NCI-H1694 (cell line): ENCODE results near the gene SULT6B1.

Source experiments
- DNase-seq: peaks from one replicate; lab custom pipeline; 2025; lab: John Stamatoyannopoulos, UW

The SULT6B1 gene

DNA sequence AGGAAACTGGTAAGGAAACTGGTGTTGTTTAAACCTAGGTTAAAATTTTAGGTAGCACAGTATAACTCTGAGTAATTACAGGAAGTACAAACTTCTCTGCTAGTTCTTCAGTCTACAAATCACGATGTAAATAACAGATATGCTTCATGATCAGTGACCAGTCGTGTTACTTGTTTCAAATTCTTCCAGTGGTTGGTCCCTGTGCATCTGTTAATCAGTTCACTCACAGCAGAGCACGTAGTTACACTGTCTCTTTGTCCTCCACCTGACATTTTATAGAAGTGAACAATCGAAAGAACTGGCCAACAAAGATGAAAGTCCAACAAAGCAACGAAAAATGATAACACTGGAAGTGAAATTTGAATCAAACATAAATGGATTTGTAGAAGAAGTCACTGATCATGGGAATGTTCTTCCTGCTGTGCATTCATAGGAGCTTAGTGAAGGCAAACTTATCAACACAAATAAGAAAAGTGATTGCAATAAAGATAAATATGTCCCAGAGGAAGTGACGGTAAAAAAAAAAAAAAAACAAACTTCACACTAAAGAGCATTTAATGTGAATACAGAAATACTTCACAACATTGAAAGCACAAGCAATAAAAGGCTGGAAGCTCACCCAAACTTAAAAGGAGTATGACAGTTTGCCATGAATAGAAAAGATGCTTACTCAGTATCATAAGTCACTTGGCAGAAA lies 38.7 kb downstream of the SULT6B1 start:
- DNase-seq, result no peak

DNA sequence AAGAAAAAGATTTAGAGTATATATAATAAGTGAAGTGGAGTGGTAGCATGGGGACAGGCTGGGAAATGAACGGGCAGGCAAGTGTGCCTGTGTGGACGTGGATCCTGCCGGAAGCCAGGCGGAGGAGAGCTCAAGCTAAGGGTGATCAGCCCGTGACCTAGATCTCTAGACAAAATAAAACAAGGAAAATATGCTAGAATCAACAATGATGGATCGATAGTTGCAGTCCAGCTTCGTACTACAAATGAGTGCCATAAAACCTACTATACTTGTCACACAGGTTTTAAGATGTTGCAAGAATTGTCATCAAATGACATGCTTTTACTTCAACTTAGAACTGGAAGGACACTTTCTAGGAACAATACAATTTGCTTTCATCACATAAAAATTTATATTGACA lies 40.1 kb downstream of the SULT6B1 start:
- DNase-seq, result no peak

DNA sequence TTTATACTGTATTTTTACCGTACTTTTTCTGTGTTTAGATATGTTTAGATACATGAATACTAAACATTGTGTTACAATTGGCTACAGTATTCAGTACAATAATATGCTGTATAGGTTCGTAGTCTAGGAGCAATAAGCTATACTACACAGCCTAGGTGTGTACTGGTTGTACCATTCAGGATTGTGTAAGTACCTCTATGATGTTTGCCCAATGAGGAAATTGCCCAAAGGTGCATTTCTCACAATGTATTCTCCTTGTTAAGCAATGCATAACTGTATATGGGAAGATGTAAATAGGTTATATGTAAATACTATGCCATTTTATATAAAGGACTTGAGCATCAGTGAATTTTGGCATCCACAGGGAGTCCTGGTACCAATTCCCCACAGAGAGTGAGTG lies 42.4 kb downstream of the SULT6B1 start:
- no peak for DNase-seq

DNA sequence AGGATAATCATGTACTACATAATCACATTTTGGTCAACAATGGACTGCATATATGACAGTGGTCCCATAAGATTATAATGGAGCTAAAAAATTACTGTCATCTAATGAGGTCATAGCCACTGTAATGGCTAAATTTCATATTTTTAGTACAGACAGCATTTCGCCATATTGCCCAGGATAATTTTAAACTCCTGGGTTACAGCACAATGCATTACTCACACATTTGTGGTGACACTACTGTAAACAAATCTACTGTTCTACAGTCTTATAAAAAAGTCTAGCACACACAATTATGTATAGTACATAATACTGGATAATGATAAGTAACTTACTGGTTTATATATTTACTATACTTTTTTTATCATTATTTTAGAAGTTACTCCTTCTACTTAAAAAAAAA lies 44.5 kb downstream of the SULT6B1 start:
- DNase-seq, result no peak

DNA sequence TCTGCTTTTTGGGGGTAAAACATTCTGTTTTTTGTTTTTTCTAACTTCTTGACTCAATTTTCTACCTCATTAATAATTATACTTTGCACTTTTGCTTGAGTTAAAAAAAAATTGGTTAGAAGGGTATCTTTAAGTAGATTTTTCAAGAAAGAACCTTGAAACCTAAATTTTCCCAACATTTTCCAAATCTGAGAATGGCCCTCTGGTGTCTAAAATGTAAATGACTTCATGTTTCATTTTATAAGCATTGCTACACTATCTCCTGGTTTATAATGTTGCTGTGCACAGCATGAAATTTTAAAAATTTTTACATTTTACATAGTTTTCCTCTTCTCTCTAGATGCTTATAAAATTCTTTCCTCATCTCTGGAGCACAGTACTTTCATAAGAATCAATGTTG lies 45.9 kb downstream of the SULT6B1 start:
- DNase-seq, result no peak

DNA sequence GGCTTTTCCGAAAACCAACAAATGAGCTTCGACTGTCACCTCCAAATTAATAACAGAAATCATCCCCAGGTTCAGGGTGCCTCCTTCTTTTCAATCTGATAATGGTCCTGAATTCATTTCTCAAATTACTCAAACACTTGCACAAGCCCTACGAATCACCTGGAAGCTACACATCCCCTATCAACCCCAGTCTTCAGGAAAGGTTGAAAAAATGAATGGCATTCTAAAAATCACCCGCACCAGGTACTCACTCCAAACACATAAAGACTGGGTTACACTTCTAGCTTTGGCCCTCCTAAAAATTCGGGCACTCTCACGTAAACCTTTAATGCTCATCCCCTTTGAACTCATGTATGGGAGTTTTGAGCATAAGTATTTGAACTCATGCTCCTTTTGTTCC lies 55.6 kb downstream of the SULT6B1 start:
- no peak for DNase-seq

DNA sequence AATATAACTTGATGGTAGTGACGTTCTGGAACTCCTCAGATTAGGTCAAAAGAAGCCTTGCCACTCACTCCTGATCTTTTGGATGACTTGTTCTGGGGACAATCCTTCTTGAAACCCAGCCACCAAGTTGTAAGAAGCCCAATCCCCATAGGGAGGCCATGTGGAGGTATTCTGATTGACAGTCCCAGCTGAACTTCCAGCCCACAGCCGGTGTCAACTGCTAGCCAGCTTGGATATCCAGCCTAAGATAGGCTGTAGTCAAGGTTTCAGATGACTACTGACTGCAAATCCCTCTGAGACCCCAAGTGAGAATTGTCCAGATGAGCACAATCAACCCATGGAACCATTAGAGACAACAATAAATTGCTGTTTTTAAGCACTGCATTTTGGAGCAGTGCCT lies 63.1 kb downstream of the SULT6B1 start:
- DNase-seq, result no peak

DNA sequence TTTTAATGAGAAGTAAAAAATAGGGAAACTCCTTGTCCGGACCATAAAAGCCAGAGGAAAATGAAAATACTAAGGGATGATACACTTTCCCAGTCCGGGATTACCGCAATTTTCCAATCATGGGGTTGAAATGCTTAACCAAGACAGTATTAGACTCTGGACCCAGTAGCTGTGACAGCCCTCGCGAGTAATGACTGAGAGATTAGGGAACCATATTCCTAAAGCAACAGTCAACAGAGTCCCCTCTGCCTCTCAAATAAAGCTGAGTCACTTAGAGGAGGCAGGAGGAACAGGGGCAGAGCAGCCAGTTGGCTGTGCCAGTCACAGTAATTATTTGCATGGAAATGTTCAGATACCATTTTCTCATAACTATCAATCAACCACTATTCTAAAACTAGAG lies 69.3 kb downstream of the SULT6B1 start:
- no peak for DNase-seq
